NOMO-1 treated with DMSO at 0.1 percent for 48 hours (cell line): ENCODE results near the gene MYOT.
A peak's percentile ranks its signal among the peaks of the same experiment; 100 is the strongest.
"Not testable (repeated sequence)": the region's sequence is repeated elsewhere in the genome, so short reads cannot be mapped to it uniquely, and the experiment has no call there.

Experiments
- DNase-seq: peaks from one replicate; lab custom pipeline; 2025; ENCODE audit not compliant: unreplicated experiment; lab: John Stamatoyannopoulos, UW

Gene MYOT

DNA sequence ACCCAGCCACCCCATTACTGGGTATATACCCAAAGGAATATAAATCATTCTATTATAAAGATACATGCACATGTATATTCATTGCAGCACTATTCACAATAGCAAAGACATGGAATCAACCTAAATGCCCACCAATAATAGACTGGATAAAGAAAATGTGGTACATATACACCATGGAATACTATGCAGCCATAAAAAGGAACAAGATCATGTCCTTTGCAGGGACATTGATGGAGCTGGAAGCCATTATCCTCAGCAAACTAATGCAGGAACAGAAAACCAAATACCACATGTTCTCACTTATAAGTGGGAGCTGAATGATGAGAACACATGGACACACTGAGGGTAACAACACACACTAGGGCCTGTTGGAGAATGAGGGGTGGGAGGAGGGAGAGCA lies 14.5 kb upstream of the MYOT start:
- DNase-seq: not testable (repeated sequence)

DNA sequence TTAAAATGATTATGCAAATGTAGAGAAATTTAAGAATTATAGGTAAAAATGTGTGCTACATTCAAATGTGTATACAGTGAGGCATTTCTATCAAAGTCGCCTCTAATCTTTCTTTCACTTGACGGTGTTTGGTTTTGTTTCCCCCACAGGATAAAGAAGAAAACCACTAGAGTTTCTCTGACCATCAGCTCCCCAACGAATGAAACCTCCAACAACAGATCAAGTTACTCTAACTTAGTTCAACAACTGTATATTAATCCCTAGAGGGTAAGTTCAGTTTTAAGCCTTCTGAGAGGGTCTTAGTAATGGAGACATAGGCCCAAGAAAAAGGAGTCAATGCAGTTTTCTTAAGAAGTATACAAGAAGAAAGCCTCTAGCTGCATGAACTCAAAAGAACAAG lies 11.5 kb upstream of the MYOT start:
- DNase-seq: no peak

DNA sequence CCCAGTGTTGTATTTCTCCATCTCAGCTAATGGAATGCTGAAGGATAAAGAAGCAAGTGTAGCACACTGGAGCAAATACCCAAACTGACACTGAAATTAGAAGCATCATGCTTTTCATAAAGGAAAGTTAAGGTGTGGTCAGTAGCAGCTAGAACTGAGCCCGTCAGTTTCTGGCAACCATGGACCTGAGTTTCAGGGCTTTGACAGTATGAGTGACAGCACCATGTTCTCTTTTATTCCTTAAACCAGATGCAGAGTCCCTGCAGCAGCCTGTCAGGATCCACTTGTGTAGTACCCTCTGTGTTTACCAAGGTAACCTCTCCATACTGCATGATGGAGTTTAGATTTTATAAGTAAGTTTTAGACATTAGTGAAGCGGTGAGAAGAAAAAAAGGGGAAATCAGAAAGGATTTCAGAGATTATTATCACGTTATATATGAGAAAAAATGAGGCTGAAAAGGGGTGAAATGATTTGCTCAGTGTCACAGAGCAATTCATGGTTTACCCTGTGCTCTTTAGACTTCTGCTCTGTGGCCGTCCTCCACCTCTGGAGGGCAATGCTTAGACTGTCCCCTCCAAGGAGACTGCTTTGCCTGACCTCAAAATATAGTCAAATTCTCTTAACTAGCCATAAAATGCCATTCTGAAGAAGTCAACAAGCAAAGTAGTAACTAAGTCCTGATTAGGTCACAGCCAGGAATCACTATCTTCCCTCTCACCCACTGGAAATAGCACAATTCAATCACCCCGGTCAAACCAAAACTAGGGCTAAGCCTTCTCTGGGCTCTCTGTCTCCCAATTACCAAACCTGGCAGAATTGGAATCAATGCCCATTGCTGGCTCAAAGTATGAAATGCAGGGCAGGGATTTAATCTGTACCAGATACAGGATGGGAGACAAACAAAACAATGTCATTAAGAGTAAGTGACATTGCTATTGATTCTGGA lies 10.5 kb upstream of the MYOT start:
- no peak for DNase-seq

DNA sequence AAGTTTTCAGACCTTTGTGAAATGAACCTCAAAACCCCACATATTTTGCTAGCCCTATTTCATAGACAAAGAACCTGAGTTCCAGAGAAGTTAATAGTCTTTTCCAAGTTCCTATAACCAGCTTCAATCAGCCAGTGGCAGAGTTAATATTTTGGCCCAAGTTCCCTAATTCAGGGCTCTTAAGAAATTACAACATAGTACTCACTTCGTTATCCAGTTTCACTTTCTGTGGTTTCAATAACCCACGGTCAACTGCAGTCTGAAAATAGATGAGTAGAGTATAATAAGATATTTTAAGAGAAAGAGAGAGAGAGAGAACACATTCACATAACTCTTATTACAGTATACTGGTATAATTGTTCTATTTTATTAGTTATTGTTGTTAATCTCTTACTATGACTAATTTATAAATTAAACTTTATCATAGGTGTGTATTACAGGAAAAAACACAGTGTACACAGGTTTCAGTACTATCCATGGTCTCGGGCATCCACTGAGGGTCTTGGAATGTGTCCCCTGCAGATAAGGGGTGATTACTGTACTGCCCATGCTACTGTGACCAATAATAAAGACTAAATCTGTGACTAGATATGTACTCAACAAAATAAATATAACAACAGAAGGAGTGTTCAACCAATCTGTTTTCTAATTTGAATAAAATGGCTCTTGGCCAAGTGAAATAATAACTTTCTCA lies 9.3 kb upstream of the MYOT start:
- peak; percentile 95 for DNase-seq

GRCh38 chr5:137858954-137859353 lies 8.7 kb upstream of the MYOT start:
- no peak for DNase-seq

DNA sequence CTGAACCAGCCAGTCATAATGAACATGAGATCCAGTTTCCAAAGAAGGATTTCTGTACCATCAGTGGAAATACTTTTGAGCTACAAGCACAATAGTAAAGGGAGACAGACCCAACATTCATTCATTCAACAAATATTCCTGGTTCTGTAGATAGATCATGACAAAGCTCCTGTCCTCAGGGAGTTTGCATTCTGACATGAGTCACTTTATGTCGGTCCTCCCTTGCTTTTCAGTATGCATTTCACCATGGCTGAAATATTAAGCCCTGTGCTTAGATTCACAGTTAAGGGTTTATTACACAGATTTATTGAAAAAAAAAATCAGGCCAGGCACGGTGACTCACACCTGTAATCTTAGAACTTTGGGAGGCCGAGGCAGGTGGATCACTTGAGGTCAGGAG lies 5.4 kb upstream of the MYOT start:
- DNase-seq: no peak

GRCh38 chr5:137863653-137864052 lies 4.0 kb upstream of the MYOT start:
- DNase-seq: not testable (repeated sequence)

DNA sequence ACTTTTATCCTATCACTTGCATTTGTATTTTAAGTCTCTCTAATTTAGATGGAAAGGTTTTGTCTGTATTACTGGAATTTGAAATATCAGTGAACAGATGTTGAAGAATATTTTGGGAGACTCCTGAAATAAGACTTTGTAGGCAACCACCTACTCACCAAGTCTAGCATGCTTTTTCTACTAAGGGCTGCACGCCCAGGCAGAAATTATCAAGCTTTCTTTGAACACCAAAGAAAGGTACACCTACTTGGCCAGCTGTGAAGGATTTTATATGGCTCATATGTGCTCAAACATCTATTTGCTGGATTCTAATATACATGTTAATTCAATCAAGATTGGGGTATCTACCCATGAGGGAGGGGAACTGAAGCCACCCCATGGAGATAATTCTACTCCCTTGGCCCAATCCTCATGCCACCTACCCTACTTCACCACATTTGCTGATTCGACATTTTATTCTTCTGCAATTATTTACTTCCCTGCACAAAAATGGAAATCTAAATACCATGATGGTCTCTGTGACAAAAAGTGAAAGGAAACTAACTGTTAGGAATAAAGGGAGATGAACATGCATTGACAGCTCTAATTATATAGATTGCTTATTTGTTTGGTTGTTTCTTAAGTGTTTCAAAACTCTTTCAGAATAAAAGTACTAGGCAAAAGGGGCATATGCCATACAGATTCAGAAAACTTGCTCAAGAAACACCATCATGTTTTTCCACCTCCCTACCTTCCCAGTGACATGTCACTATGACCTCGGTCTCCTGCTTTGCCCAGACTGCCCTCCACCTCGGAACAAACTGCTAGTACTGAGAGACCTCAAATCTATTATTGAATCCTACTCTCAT lies 895 bp upstream of the MYOT start:
- DNase-seq: no peak

DNA sequence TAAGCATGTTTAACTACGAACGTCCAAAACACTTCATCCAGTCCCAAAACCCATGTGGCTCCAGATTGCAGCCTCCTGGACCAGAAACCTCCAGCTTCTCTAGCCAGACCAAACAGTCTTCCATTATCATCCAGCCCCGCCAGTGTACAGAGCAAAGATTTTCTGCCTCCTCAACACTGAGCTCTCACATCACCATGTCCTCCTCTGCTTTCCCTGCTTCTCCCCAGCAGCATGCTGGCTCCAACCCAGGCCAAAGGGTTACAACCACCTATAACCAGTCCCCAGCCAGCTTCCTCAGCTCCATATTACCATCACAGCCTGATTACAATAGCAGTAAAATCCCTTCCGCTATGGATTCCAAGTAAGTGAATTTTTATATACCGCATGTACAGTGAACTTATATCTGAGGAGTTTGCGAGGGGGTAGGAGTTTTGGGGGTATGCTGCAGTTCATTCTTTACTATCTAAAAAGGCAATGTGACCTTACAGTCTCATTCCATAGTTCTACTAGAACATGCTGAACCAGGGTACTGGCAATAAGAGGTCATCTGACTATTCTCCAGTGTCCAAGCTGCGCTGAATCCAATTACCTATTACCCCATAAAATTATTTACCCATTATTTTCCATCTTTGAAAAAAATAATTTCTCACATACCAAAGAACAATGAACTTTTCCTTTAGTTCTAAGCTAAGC lies 3.1 kb downstream of the MYOT start:
- no peak for DNase-seq

- DNase-seq: no peak
These were observed 3.9 kb downstream of the MYOT start for GRCh38 chr5:137871571-137871970.

GRCh38 chr5:137872466-137872865 lies 4.8 kb downstream of the MYOT start:
- no peak for DNase-seq

DNA sequence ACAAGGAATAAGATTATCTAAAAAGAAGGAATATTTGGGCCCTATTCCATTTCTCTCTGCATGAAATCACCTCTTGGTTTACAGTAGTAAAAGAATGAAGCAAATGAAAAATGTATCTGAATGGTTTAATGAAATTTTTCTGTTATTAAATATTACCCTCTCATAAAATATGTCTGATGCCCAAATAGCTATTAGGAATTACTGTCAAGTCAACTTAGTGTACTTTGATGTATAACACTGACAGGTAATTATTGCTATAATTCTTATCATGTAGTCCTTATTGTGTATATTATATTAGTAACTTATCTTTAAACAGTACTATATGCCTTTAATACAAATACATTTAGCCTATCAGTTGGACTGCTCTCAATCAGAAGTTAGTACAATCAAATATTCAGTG lies 8.4 kb downstream of the MYOT start:
- no peak for DNase-seq

DNA sequence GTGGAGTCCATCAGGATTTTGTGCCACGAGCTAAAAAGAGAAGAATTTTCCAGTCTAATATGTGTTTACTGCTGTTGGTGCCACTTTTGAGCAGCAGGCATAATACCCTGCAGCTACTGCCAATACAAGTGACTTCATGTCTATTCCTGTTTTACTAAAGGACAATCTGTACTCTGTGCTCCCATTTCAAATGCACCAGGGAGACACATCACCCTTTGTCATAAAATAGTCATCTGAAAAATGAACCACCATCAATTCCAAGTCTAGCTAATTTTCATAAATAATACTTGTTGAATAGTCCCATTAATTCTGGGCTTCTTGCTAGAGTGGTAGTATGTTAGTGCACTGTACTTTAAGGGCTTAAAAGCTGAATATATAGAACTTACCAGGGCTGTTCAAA lies 12.7 kb downstream of the MYOT start:
- no peak for DNase-seq

DNA sequence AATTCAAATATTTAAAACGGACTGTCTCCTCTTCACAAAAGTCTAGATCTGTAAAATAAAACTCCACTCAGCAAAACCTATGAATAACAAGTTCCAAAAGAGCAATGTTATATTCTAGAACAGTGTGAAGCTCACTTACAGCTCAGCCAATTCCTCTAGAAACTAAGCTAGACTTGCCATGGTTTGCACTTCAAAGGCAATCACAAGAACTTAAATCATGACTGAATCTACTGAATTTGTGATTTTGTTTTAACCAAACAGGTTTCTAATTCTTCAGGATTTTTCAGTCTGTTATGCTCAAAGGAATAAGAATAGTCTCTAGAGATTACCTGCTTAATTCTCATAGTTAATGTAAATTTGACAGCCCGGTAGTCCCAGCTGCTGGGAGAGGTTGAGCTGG lies 20.2 kb downstream of the MYOT start:
- DNase-seq: no peak

- no peak for DNase-seq
These were observed 20.8 kb downstream of the MYOT start for GRCh38 chr5:137888466-137888862.

- peak; percentile 78 for DNase-seq
These were observed 21.5 kb downstream of the MYOT start, which contains the start of gene PKD2L2 for GRCh38 chr5:137888863-137889759. TSS of gene PKD2L2 (plus strand) at chr5:137889457. CDS start at chr5:137889492, 35 bp downstream.

DNA sequence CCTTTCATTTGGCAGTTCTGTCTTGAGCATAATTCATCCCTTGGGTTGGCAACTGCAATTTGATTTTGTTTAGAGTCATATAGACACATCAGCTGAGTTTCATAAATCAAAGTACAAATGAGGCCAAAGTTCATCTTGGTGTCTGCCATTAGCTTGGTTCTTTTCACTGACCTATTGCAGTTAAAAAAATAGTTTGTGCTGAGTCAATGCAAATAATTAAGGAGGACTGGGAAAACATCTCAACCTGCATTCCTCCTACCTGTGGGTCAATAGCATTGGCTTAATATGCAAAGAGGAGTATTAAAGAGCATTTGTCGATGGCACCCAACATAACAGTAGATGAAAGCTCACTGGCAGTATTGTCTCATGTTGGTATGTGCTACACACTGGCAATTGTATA lies 23.2 kb downstream of the MYOT start:
- DNase-seq: no peak

- no peak for DNase-seq
These were observed 24.2 kb downstream of the MYOT start for GRCh38 chr5:137891849-137892248.

GRCh38 chr5:137894586-137894985 lies 26.9 kb downstream of the MYOT start:
- no peak for DNase-seq

- no peak for DNase-seq
These were observed 28.9 kb downstream of the MYOT start for GRCh38 chr5:137896560-137896959.
